GM23338 (cell line): ENCODE data around the gene SETBP1. TPM values are rescaled to one million over a fixed set of nuclear protein-coding genes. Genes with fewer than 3 reads are reported as not detected.

Experiments used
- CREB1 ChIP-seq: fragments of 250-450 bp; sonication (Bioruptor Pico); IDR thresholded peaks from 2 replicates; pipeline ENCODE4 v1.5.0; 2020; ENCODE audit warnings: low read depth, mild to moderate bottlenecking, moderate library complexity
- EZH2 ChIP-seq: fragments of 200-600 bp; sonication (generic); IDR thresholded peaks from one replicate; pipeline ENCODE4 v1.8.0; 2017; ENCODE audit warnings: antibody characterized with exemption, mild to moderate bottlenecking, low read depth; ENCODE audit not compliant: unreplicated experiment
- NANOG ChIP-seq: IDR thresholded peaks from 2 replicates; pipeline ENCODE4 v1.6.1; 2016; ENCODE audit warnings: antibody characterized with exemption, borderline replicate concordance
- POLR2AphosphoS5 ChIP-seq: IDR thresholded peaks from 2 replicates; pipeline ENCODE4 v1.6.1; 2016; ENCODE audit warnings: antibody characterized with exemption, low read depth
- STAT1 ChIP-seq: IDR thresholded peaks from one replicate; pipeline ENCODE4 v1.6.1; 2016; ENCODE audit warnings: antibody characterized with exemption; ENCODE audit not compliant: unreplicated experiment
- ZNF331 ChIP-seq: fragments of 250-450 bp; sonication (Bioruptor Pico); IDR thresholded peaks from 2 replicates; pipeline ENCODE4 v1.5.0; 2020; ENCODE audit warnings: low read depth, mild to moderate bottlenecking, moderate library complexity
- polyA plus RNA-seq: library from polyadenylated mRNA; unstranded; fragments of >200 nt; fragmentation: Nextera tagmentation; extraction: Ambion mirVana; gene quantifications from 2 replicates; pipeline ENCODE4 v1.2.1, GENCODE V29; 2016
- total RNA-seq: library from RNA; depleted of rRNA; stranded (reverse); fragments of >200 nt; shearing (Covaris generic); gene quantifications from 2 replicates; pipeline ENCODE4 v1.2.3, GENCODE V29; 2014
- TF ChIP-seq, protein P1 (sequence below): fragments of 250-450 bp; sonication (Bioruptor Pico); IDR thresholded peaks from 2 replicates; pipeline ENCODE4 v1.5.0; 2020; ENCODE audit warnings: mild to moderate bottlenecking, moderate library complexity
- TF ChIP-seq, protein P2 (sequence below): IDR thresholded peaks from 2 replicates; pipeline ENCODE4 v1.6.1; 2016; ENCODE audit warnings: antibody characterized with exemption
- TF ChIP-seq, protein P3 (sequence below): IDR thresholded peaks from one replicate; pipeline ENCODE4 v1.6.1; 2018; ENCODE audit warnings: antibody characterized with exemption; ENCODE audit not compliant: unreplicated experiment

The SETBP1 gene
- total and polyA plus RNA-seq, 2 experiments from 2014 or later: 1.6 to 5.5 TPM

DNA sequence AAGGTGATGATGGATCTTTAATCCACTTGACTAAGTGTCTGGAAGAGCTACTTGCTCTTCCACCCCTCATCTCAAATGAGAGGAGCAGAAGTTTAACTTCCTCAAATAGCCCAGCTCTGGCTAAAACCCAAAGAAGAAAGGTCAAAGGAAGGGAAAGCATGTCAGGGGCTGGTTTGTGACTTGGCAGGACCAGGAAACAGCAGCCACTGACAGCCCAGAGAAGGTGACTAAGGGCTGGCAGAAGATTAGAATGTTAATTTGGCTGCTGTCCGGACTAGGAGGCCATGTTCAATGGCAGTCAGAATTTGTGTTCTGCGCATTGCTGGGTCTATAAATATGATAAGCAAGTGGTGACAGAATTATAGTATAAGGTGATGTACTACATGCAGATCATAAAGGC lies 386.2 kb downstream of the SETBP1 start (continued):
- TF ChIP-seq, protein P1, sequence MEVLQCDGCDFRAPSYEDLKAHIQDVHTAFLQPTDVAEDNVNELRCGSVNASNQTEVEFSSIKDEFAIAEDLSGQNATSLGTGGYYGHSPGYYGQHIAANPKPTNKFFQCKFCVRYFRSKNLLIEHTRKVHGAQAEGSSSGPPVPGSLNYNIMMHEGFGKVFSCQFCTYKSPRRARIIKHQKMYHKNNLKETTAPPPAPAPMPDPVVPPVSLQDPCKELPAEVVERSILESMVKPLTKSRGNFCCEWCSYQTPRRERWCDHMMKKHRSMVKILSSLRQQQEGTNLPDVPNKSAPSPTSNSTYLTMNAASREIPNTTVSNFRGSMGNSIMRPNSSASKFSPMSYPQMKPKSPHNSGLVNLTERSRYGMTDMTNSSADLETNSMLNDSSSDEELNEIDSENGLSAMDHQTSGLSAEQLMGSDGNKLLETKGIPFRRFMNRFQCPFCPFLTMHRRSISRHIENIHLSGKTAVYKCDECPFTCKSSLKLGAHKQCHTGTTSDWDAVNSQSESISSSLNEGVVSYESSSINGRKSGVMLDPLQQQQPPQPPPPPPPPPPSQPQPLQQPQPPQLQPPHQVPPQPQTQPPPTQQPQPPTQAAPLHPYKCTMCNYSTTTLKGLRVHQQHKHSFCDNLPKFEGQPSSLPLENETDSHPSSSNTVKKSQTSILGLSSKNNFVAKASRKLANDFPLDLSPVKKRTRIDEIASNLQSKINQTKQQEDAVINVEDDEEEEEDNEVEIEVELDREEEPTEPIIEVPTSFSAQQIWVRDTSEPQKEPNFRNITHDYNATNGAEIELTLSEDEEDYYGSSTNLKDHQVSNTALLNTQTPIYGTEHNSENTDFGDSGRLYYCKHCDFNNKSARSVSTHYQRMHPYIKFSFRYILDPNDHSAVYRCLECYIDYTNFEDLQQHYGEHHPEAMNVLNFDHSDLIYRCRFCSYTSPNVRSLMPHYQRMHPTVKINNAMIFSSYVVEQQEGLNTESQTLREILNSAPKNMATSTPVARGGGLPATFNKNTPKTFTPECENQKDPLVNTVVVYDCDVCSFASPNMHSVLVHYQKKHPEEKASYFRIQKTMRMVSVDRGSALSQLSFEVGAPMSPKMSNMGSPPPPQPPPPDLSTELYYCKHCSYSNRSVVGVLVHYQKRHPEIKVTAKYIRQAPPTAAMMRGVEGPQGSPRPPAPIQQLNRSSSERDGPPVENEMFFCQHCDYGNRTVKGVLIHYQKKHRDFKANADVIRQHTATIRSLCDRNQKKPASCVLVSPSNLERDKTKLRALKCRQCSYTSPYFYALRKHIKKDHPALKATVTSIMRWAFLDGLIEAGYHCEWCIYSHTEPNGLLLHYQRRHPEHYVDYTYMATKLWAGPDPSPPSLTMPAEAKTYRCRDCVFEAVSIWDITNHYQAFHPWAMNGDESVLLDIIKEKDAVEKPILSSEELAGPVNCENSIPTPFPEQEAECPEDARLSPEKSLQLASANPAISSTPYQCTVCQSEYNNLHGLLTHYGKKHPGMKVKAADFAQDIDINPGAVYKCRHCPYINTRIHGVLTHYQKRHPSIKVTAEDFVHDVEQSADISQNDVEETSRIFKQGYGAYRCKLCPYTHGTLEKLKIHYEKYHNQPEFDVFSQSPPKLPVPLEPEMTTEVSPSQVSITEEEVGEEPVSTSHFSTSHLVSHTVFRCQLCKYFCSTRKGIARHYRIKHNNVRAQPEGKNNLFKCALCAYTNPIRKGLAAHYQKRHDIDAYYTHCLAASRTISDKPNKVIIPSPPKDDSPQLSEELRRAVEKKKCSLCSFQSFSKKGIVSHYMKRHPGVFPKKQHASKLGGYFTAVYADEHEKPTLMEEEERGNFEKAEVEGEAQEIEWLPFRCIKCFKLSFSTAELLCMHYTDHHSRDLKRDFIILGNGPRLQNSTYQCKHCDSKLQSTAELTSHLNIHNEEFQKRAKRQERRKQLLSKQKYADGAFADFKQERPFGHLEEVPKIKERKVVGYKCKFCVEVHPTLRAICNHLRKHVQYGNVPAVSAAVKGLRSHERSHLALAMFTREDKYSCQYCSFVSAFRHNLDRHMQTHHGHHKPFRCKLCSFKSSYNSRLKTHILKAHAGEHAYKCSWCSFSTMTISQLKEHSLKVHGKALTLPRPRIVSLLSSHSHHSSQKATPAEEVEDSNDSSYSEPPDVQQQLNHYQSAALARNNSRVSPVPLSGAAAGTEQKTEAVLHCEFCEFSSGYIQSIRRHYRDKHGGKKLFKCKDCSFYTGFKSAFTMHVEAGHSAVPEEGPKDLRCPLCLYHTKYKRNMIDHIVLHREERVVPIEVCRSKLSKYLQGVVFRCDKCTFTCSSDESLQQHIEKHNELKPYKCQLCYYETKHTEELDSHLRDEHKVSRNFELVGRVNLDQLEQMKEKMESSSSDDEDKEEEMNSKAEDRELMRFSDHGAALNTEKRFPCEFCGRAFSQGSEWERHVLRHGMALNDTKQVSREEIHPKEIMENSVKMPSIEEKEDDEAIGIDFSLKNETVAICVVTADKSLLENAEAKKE (CRISPR knock-in tag): no peak
- no peak for TF ChIP-seq EZH2
- TF ChIP-seq ZNF331 (CRISPR knock-in tag): no peak
- TF ChIP-seq CREB1 (CRISPR knock-in tag): no peak
- TF ChIP-seq NANOG: no peak
- TF ChIP-seq, protein P2, sequence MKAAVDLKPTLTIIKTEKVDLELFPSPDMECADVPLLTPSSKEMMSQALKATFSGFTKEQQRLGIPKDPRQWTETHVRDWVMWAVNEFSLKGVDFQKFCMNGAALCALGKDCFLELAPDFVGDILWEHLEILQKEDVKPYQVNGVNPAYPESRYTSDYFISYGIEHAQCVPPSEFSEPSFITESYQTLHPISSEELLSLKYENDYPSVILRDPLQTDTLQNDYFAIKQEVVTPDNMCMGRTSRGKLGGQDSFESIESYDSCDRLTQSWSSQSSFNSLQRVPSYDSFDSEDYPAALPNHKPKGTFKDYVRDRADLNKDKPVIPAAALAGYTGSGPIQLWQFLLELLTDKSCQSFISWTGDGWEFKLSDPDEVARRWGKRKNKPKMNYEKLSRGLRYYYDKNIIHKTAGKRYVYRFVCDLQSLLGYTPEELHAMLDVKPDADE: no peak
- TF ChIP-seq, protein P3, sequence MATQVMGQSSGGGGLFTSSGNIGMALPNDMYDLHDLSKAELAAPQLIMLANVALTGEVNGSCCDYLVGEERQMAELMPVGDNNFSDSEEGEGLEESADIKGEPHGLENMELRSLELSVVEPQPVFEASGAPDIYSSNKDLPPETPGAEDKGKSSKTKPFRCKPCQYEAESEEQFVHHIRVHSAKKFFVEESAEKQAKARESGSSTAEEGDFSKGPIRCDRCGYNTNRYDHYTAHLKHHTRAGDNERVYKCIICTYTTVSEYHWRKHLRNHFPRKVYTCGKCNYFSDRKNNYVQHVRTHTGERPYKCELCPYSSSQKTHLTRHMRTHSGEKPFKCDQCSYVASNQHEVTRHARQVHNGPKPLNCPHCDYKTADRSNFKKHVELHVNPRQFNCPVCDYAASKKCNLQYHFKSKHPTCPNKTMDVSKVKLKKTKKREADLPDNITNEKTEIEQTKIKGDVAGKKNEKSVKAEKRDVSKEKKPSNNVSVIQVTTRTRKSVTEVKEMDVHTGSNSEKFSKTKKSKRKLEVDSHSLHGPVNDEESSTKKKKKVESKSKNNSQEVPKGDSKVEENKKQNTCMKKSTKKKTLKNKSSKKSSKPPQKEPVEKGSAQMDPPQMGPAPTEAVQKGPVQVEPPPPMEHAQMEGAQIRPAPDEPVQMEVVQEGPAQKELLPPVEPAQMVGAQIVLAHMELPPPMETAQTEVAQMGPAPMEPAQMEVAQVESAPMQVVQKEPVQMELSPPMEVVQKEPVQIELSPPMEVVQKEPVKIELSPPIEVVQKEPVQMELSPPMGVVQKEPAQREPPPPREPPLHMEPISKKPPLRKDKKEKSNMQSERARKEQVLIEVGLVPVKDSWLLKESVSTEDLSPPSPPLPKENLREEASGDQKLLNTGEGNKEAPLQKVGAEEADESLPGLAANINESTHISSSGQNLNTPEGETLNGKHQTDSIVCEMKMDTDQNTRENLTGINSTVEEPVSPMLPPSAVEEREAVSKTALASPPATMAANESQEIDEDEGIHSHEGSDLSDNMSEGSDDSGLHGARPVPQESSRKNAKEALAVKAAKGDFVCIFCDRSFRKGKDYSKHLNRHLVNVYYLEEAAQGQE: no peak
- no peak for TF ChIP-seq POLR2AphosphoS5
- TF ChIP-seq STAT1: no peak
